H1 (cell line): Measurements from ENCODE around the gene PPFIBP2. TPM values are rescaled to one million over a fixed set of nuclear protein-coding genes. Genes with fewer than 3 reads are reported as not detected.

Experiments used
- CTCF ChIA-PET: fragments of 300-600 bp; sonication (Branson Sonifier 250); formaldehyde crosslinking; loops from one replicate; lab custom pipeline; 2021; ENCODE audit not compliant: partially characterized antibody; lab: Charles Lee
- POLR2A ChIA-PET: fragments of 300-600 bp; sonication (Branson Sonifier 250); formaldehyde crosslinking; loops from one replicate; lab custom pipeline; 2021; ENCODE audit warnings: inconsistent platforms; ENCODE audit not compliant: partially characterized antibody; lab: Charles Lee
- DNase-seq, 2 experiments: peaks; one replicate each; pipeline versions ENCODE4 v3.0.0 to v3.0.0-alpha.2; 2010 to 2022; ENCODE audit warnings: low spot score in 2 of 2, low read depth in 1 of 2, mixed read lengths in 1 of 2
- FAIRE-seq: peaks from 2 replicates; lab custom pipeline; 2011; peaks lifted over from hg19 to GRCh38; lab: Jason Lieb, UNC
- H2AFZ ChIP-seq: 2 replicates; pipeline ENCODE4 v1.8.1; 2012; ENCODE audit warnings: low read length, inconsistent platforms
- H2AK5ac ChIP-seq: 2 replicates; pipeline ENCODE4 v1.6.1; 2013; ENCODE audit warnings: low read depth, low read length
- H2BK120ac ChIP-seq: replicated peaks from 2 replicates; pipeline ENCODE3; 2013; ENCODE audit warnings: low read depth, low read length, inconsistent platforms
- H2BK12ac ChIP-seq: 2 replicates; pipeline ENCODE4 v1.6.1; 2013; ENCODE audit warnings: low read depth, low read length
- H2BK15ac ChIP-seq: 2 replicates; pipeline ENCODE4 v1.6.1; 2013; ENCODE audit warnings: low read length
- H2BK20ac ChIP-seq: 2 replicates; pipeline ENCODE4 v1.6.1; 2013; ENCODE audit warnings: low read length
- H2BK5ac ChIP-seq: 2 replicates; pipeline ENCODE4 v1.6.1; 2013; ENCODE audit warnings: low read depth, low read length
- H3K14ac ChIP-seq: 2 replicates; pipeline ENCODE4 v1.6.1; 2013; ENCODE audit warnings: inconsistent platforms; ENCODE audit not compliant: insufficient read length
- H3K18ac ChIP-seq: 2 replicates; pipeline ENCODE4 v1.6.1; 2013; ENCODE audit warnings: low read length; ENCODE audit errors: extremely low read depth
- H3K23ac ChIP-seq: 2 replicates; pipeline ENCODE4 v1.6.1; 2013; ENCODE audit warnings: inconsistent platforms; ENCODE audit not compliant: insufficient read length
- H3K23me2 ChIP-seq: 2 replicates; pipeline ENCODE4 v1.6.1; 2013; ENCODE audit warnings: low read depth, low read length
- H3K27ac ChIP-seq: 2 replicates; pipeline ENCODE4 v1.6.1; 2011; ENCODE audit warnings: low read depth, low read length, inconsistent platforms
- H3K27me3 ChIP-seq, 4 experiments: replicated peaks in 1 of 4; 1 replicate in 1 of 4; 2 replicates in 3 of 4; pipeline versions ENCODE4 v1.6.1 to v1.8.1; 2011 to 2013; ENCODE audit warnings: low read length in 3 of 4, mild to moderate bottlenecking in 3 of 4, inconsistent platforms in 2 of 4, mixed read lengths in 2 of 4, moderate library complexity in 1 of 4; ENCODE audit not compliant: control insufficient read depth in 3 of 4, insufficient read depth in 3 of 4; ENCODE audit errors: extremely low read depth in 1 of 4
- H3K36me3 ChIP-seq, 4 experiments: 2 replicates each; pipeline versions ENCODE4 v1.6.1 to v1.8.1; 2011 to 2013; ENCODE audit warnings: mild to moderate bottlenecking in 4 of 4, low read length in 3 of 4, moderate library complexity in 2 of 4, control low read depth in 1 of 4, inconsistent platforms in 1 of 4; ENCODE audit not compliant: insufficient read depth in 4 of 4, control insufficient read depth in 2 of 4
- H3K4ac ChIP-seq: replicated peaks from 2 replicates; pipeline ENCODE3; 2013; ENCODE audit warnings: low read length, low read depth, mixed read lengths, inconsistent platforms; ENCODE audit not compliant: insufficient read length
- H3K4me1 ChIP-seq, 4 experiments: replicated peaks in 1 of 4; 1 replicate in 1 of 4; 2 replicates in 3 of 4; pipeline versions ENCODE4 v1.6.1 to v1.8.1; 2011 to 2013; ENCODE audit warnings: low read length in 3 of 4, inconsistent platforms in 2 of 4, mixed read lengths in 1 of 4; ENCODE audit not compliant: insufficient read depth in 4 of 4, control insufficient read depth in 3 of 4
- H3K4me2 ChIP-seq, 2 experiments: 2 replicates each; pipeline versions ENCODE4 v1.6.1 to v1.8.1; 2011 to 2013; ENCODE audit warnings: low read depth in 2 of 2, low read length in 2 of 2, control low read depth in 1 of 2, inconsistent platforms in 1 of 2, mild to moderate bottlenecking in 1 of 2; ENCODE audit not compliant: insufficient read depth in 1 of 2
- H3K4me3 ChIP-seq, 4 experiments: fragments of 200-600, 300-600 bp in 1 of 4; sonication (generic), shearing (Covaris generic), sonication (Bioruptor Twin) in 1 of 4; 2 replicates each; pipeline versions ENCODE4 v1.5.1 to v1.8.1; 2011 to 2016; ENCODE audit warnings: low read length in 4 of 4, low read depth in 3 of 4, control low read depth in 2 of 4, inconsistent platforms in 2 of 4, mild to moderate bottlenecking in 2 of 4, mixed read lengths in 1 of 4, moderate library complexity in 1 of 4; ENCODE audit not compliant: insufficient read depth in 2 of 4; ENCODE audit errors: extremely low read depth in 1 of 4
- H3K56ac ChIP-seq: replicated peaks from 2 replicates; pipeline ENCODE3; 2013; ENCODE audit warnings: low read depth, mild to moderate bottlenecking, mixed read lengths, low read length, inconsistent platforms; ENCODE audit not compliant: insufficient read length
- H3K79me1 ChIP-seq: 2 replicates; pipeline ENCODE4 v1.6.1; 2013; ENCODE audit warnings: low read depth, low read length, control low read depth
- H3K79me2 ChIP-seq, 2 experiments: 2 replicates each; pipeline versions ENCODE4 v1.6.1 to v1.8.1; 2012 to 2013; ENCODE audit warnings: low read length in 2 of 2, mild to moderate bottlenecking in 2 of 2, inconsistent platforms in 1 of 2; ENCODE audit not compliant: insufficient read depth in 2 of 2, control insufficient read depth in 1 of 2
- H3K9ac ChIP-seq, 4 experiments: replicated peaks in 1 of 4; 1 replicate in 1 of 4; 2 replicates in 3 of 4; pipeline versions ENCODE4 v1.6.1 to v1.8.1; 2011 to 2013; ENCODE audit warnings: low read depth in 3 of 4, low read length in 3 of 4, control low read depth in 2 of 4, mild to moderate bottlenecking in 2 of 4, moderate library complexity in 2 of 4, inconsistent platforms in 1 of 4; ENCODE audit errors: extremely low read depth in 1 of 4
- H3K9me3 ChIP-seq, 2 experiments: 2 replicates each; pipeline versions ENCODE4 v1.6.1 to v1.8.1; 2012 to 2013; ENCODE audit warnings: mild to moderate bottlenecking in 2 of 2, moderate library complexity in 2 of 2, control low read depth in 1 of 2, inconsistent platforms in 1 of 2, low read depth in 1 of 2, low read length in 1 of 2, mixed read lengths in 1 of 2; ENCODE audit not compliant: insufficient read depth in 2 of 2
- H4K20me1 ChIP-seq, 2 experiments: replicated peaks in 1 of 2; 2 replicates each; pipeline versions ENCODE3 to v1.8.1; 2011 to 2013; ENCODE audit warnings: inconsistent platforms in 2 of 2, low read length in 2 of 2, mild to moderate bottlenecking in 1 of 2; ENCODE audit not compliant: insufficient read depth in 2 of 2, control insufficient read depth in 1 of 2
- H4K5ac ChIP-seq: 2 replicates; pipeline ENCODE4 v1.6.1; 2013; ENCODE audit warnings: low read length, low read depth, mixed read lengths, inconsistent platforms; ENCODE audit not compliant: insufficient read length
- H4K8ac ChIP-seq: 2 replicates; pipeline ENCODE4 v1.8.0; 2013; ENCODE audit warnings: mild to moderate bottlenecking, moderate library complexity, low read length, inconsistent platforms; ENCODE audit not compliant: insufficient read depth; ENCODE audit errors: extremely low read depth
- H4K91ac ChIP-seq: replicated peaks from 2 replicates; pipeline ENCODE3; 2013; ENCODE audit warnings: low read length, mixed read lengths, inconsistent platforms; ENCODE audit not compliant: insufficient read length
- NANOG ChIP-seq: IDR thresholded peaks from 2 replicates; pipeline ENCODE4 v1.6.1; 2011; ENCODE audit warnings: low read length, low read depth, mild to moderate bottlenecking, inconsistent platforms; ENCODE audit not compliant: insufficient read depth, poor library complexity, severe bottlenecking
- WGBS, 2 experiments: shearing (Covaris generic) in 1 of 2; methylation state at CpG; one replicate each; pipeline versions ENCODE4 v1.1.6 to v1.1.7; 2013 to 2015; ENCODE audit warnings: low lambda C conversion rate in 2 of 2, mixed read lengths in 2 of 2, inconsistent platforms in 1 of 2, low coverage in 1 of 2, missing lambda C conversion rate in 1 of 2; ENCODE audit not compliant: insufficient replicate concordance in 2 of 2, insufficient coverage in 1 of 2, insufficient read length in 1 of 2; ENCODE audit errors: extremely low coverage in 1 of 2, missing lambda C conversion rate in 1 of 2; 5-methylcytosine and 5-hydroxymethylcytosine counted together
- polyA plus RNA-seq, 7 experiments: library from polyadenylated mRNA; depleted of rRNA in 3 of 7; stranded (reverse) in 5 of 7; unstranded in 2 of 7; fragments of >200 nt in 5 of 7; fragments of 200-250 nt in 2 of 7; gene quantifications; 1 replicate in 5 of 7; 2 replicates in 1 of 7; 4 replicates in 1 of 7; pipeline versions ENCODE4 v1.2.1 to v1.2.3, GENCODE V29; 2011 to 2013; ENCODE audit warnings: missing spikeins in 2 of 7, mixed read lengths in 2 of 7
- total RNA-seq: library from RNA; stranded (reverse); fragmentation: NEBNext Ultra II Directional; extraction: Animal tissue kit (Norgen Biotek cat#: 25700); gene quantifications from 2 replicates; pipeline ENCODE4 v1.2.1, GENCODE V29; 2021
- TF ChIP-seq, protein P1 (sequence below): IDR thresholded peaks from 2 replicates; pipeline ENCODE4 v1.6.1; 2012; ENCODE audit warnings: low read length, inconsistent platforms

PPFIBP2 gene
- total and polyA plus RNA-seq, 2 of the 8 experiments (the other 6 are each of a cell fraction or from before 2014, with no cell fraction given) = 5.5 to 9.8 TPM

DNA sequence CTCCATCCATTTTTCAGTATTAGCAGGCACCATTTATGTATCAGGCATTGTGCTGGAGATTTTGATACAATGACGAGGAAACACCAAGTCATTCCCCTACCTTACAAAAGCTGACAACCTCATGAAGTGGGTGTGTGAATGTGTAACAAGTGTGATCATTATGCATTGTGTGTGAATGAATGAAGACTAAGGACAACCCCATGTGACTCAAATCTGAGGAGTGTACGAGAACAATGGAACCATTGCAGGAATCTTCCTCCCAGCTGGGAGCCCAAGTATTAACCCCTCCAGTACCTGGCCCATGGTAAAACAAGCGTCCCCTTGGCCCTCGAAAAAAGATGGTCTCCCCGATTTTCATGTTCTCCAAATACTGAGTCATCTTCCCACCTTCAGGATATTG, 155.1 kb downstream of the PPFIBP2 start:
- H2AK5ac ChIP-seq = no peak overlapping the region
- no peak overlapping the region for H2AFZ ChIP-seq
- H3K4ac ChIP-seq = no peak overlapping the region
- H3K4me2 ChIP-seq = no peak overlapping the region
- H3K36me3 ChIP-seq = peaks cover 21 to 47% (median 38%) of the 10 kb centered on the region in 4 experiments; a peak in 7 of 8 replicates
- ChIA-PET POLR2A (no interaction called here), CTCF (interaction anchor here (0.9 to 5.7 kb wide), 7 partner anchors 12 to 255 kb away, joined by 3 to 46 read pairs (median 6); no protein-coding TSS in a partner anchor)
- H3K27me3 ChIP-seq = no peaks in the 10 kb centered on the region
- no peak overlapping the region for H2BK5ac ChIP-seq
- H3K79me1 ChIP-seq = peaks cover 2% of the 10 kb centered on the region; the same call in 1 of the 2 replicates
- H2BK12ac ChIP-seq = no peak overlapping the region
- H3K27ac ChIP-seq = no peak overlapping the region
- H3K23ac ChIP-seq = no peak overlapping the region
- H4K20me1 ChIP-seq = no peaks in the 10 kb centered on the region
- H3K9ac ChIP-seq = no peak overlapping the region
- H2BK15ac ChIP-seq = no peak overlapping the region
- H3K4me1 ChIP-seq = peaks cover 0 to 5% (median 2%) of the 10 kb centered on the region in 4 experiments; a peak in 4 of 7 replicates
- 90% methylated on average over 5 of the region's 5 CpGs; no CpG with 5 or more reads in 1 of the 2 experiments for WGBS, 2 experiments
- H3K79me2 ChIP-seq = no peaks in the 10 kb centered on the region
- peaks cover 10% of the 10 kb centered on the region; the same call in 1 of the 2 replicates for H3K23me2 ChIP-seq
- H3K14ac ChIP-seq = no peak overlapping the region
- H4K91ac ChIP-seq = no peak overlapping the region
- H4K8ac ChIP-seq = no peak overlapping the region
- FAIRE-seq (no peak), DNase-seq (no peak)
- no peak overlapping the region for H3K56ac ChIP-seq
- no peak overlapping the region for H3K18ac ChIP-seq
- no peak overlapping the region for H4K5ac ChIP-seq
- H3K4me3 ChIP-seq = no peak overlapping the region
- H2BK20ac ChIP-seq = no peak overlapping the region
- peaks cover 6 to 22% of the 10 kb centered on the region in 2 experiments for H3K9me3 ChIP-seq
- no peak overlapping the region for H2BK120ac ChIP-seq
- TF ChIP-seq NANOG = no peak
- TF ChIP-seq, protein P1, sequence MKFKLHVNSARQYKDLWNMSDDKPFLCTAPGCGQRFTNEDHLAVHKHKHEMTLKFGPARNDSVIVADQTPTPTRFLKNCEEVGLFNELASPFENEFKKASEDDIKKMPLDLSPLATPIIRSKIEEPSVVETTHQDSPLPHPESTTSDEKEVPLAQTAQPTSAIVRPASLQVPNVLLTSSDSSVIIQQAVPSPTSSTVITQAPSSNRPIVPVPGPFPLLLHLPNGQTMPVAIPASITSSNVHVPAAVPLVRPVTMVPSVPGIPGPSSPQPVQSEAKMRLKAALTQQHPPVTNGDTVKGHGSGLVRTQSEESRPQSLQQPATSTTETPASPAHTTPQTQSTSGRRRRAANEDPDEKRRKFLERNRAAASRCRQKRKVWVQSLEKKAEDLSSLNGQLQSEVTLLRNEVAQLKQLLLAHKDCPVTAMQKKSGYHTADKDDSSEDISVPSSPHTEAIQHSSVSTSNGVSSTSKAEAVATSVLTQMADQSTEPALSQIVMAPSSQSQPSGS = no peak
